Inflammatory macrophage treated with lipopolysaccharide for 4 hours (primary cell): ENCODE measurements around the gene DLX5.
"Not testable (repeated sequence)": the region's sequence is repeated elsewhere in the genome, so short reads cannot be mapped to it uniquely, and the experiment has no call there.

Source experiments
- DNase-seq: peaks from one replicate; pipeline ENCODE4 v3.0.0-alpha.2; 2020

DLX5 gene

GRCh38 chr7:97024209-97025129 is at the start of gene DLX5:
DLX5 (minus strand) TSS chr7:97024831; CDS start chr7:97024623, 208 bp downstream.
- no peak for DNase-seq

- DNase-seq = not testable (repeated sequence)
Measured at GRCh38 chr7:97072025-97072424, 47.4 kb upstream of the DLX5 start.

DNA sequence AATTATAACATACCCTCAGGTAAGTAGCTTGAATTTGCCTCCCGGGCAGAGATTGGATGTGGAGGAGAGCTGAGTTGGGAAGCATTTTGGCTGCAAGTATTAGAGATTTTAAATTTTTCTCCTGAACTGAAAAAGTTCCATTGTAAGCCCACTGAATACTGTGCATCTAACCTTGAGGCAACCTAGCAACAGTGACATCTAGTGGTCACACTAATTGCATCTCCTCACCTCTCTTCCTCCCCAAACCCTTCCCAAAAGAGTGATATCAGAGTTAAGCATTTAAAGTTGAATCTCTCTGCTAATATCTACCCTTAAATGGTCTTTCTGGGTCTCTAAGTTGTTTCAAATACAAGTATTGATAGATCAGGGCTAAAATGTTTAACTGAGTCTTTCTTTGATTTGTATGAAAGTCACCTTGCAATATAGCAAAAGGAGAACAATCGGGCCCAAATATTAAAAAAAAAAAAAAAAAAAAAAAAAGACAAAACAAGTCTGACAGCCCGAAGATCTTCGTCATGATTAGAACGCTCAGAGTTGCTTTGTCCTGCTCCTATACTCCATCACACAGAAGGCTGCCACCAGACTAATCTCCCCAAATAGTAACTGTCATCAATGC is 40.4 kb upstream of the DLX5 start:
- DNase-seq = peak; percentile 42

- DNase-seq = no peak
Measured at GRCh38 chr7:97064020-97064419, 39.4 kb upstream of the DLX5 start.

DNA sequence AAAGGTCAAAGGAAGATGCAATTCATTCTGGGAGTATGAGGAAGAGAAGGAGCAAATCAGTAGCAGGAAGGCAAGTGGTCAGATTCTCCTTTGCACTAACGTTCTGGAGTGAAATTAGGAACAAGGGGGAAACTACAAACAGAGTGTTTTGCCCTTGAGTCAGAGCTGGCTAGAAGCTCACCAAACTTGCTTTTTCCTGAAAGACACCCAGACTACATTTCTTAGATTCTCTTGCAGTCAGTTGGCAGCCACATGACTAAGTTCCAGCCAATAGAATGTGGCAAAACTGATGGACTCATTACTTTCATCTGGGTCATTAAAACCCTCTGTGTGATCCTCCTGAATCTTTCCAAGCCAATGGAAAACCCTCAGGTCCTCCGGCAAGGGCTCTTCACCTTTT is 18.6 kb upstream of the DLX5 start:
- no peak for DNase-seq

DNA sequence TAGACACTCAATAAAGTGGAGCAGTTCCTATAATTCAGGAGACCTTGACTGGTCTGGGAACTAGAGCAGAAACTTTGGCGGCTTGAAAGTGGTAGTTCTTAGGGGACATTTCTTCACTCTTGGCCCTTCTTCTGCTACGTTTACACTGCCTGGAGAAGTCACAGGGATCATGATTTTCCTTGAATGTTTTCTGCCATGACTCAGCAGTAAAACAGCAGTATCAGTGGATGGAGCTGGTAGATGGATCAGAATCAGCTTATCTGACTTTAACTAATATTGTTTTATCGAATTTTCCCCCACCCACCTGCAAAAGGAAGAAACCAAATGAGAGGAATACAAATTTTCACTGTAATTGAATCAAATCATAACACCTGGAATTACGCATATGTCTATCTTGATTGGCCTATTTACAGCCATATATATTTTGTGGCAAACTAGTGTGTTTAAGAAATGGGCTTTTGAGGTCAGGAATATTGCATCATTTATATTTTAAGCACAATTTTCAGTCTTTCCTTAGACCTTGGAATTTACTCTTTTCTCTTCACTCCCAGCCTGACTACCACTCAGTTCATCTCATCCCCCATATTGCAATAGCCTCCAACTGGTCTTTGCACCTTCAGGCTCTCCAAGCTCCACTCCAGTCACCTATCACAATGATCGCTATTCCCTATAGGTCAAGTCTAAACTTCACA is 14.9 kb upstream of the DLX5 start:
- DNase-seq = no peak

DNA sequence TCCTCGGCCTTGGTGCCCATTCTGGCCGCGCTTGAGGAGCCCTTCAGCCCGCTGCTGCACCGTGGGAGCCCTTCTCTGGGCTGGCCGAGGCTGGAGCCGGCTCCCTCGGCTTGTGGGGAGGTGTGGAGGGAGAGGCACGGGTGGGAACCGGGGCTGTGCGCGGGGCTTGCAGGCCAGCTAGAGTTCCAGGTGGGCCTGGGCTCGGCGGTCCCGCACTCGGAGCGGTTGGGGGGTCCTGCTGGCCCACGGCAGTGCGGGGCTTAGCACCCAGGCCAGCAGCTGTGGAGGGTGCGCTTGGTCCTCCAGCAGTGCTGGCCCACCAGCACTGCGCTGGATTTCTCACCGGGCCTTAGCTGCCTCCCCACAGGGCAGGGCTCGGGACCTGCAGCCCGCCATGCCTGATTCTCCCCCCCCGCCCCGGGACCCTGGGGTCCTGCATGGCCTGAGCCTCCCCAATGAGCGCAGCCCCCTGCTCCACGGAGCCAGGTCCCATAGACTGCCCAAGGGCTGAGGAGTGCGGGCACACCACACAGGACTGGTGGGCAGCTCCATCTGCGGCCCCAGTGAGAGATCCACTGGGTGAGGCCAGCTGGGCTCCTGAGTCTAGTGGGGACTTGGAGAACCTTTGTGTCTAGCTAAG is 9.7 kb upstream of the DLX5 start:
- not testable (repeated sequence) for DNase-seq

GRCh38 chr7:97027427-97028234 is 3.0 kb upstream of the DLX5 start:
- peak; percentile 81 for DNase-seq

GRCh38 chr7:97026715-97027426 is 2.2 kb upstream of the DLX5 start:
- DNase-seq = peak; percentile 65

DNA sequence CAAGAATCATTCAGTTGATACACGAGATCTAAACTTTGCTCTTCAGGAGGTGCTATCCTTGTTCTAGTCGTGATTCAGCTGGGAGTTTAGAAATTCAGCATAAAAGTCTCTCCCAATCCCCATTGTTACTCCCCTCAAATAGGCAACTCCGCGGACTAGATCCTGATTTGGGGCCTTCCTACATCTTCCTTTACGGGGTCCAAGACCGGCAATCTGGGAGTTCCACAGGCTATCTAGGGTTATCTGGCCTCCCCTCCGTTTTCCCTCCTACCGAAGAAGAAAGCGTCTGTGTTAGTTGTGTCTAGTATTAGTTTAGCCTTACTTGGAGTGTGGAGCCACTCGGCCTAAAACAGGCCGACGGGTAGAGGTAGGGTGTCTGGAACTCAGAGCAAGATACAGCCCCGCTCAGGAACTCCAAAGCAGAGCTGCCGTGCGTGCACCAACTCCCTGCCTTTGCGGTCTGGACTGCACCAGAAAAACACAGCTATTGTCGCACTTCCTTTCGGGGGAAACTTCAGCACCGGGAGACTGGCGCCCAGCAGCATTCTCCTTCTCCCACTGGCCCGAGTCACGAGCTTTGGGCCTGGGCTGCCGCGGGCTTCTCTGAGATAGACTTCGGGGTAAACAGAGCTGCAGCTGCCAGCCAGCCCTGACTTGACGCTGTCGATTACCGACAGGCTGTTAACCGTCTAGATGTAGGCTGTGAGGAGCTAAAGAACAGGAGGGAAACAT is 1.5 kb upstream of the DLX5 start:
- no peak for DNase-seq

DNA sequence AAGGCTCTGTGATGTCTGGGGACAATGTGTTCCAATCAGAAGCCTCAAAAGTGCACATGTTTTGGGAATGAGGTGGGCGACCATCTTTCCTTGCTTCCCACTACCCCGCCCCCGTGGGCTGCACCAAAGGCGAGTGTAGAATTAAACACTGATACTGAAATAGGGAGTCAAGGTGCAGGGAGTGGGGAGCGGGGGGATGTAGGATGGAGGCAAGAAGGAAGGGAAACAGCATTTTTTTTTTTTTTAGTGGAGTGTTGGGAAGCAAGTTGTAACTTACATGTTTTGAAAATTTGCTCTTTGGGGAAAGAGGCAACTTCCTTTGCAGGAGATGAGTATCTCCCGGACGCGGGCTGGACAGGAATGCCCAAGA is 484 bp upstream of the DLX5 start:
- no peak for DNase-seq

- DNase-seq = no peak
Measured at GRCh38 chr7:97022491-97023306, 1.9 kb downstream of the DLX5 start.

- DNase-seq = no peak
Measured at GRCh38 chr7:97021747-97022490, 2.7 kb downstream of the DLX5 start.

DNA sequence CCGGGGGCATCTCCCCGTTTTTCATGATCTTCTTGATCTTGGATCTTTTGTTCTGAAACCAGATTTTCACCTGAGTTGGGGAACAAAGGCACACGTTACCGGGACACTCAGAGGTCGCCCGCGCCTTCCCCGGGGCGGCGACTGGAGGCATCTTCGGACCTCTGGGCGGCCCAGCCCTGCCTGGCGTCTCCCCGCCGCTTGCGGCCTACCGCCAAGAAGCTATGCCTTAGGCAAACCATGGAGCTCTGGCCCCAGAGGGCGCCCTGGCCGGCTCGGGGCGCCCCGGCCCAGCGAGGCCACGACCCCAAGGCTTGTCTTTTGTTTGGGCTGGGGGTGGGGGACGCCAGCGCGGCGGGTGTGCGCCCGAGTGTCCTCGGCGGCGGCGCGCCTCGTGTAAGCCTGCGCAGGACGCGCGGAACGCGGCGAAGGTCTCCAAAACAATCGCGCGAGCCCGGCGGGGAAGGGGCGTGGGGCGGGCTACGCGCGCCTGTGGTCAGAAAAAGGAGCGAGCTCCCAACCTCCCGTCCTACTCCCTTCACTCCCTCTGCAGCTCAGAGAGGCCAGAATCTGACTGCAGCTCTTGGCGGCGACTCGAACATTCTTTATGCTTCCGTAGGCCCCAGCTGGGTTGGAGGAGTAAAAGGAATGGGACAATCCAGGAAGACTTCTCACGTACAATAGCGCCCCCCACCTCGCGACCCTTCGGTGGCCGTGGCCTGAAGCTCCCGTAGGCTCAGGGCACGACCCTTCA is 3.5 kb downstream of the DLX5 start:
- no peak for DNase-seq

- DNase-seq = no peak
Measured at GRCh38 chr7:97020601-97020995, 4.0 kb downstream of the DLX5 start.

DNA sequence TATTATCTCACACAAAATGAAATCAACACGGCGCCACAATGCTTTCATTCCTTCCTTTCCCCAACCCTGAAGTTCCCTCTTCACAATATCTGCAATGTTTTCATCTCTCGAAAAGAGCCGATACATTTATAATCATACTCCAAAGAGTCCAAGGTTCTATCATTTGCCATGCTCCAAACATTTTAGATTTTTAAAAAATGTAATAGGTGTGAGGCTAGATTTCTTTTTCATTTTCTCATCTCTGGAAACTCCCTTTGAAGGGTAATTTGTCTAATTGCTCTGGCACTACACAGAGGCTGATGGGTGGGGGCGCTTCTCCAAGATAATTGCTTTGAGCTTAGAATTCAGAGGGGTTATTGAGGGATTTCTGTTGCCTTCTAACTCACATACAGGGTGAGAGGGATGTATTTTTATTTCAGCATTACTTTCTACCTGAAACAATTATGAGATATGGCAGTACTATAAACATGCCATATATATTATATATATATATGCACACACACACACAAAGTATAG is 4.9 kb downstream of the DLX5 start:
- DNase-seq = no peak

GRCh38 chr7:97018791-97019531 is 5.7 kb downstream of the DLX5 start:
- no peak for DNase-seq
